ENCODE results near the gene RAB6B. TPM values are rescaled to one million over a fixed set of nuclear protein-coding genes. Genes with fewer than 3 reads are reported as not detected.

RAB6B gene
- total and polyA plus RNA-seq, 2 experiments from 2014 or later, result 2.6 to 3.0 TPM

DNA sequence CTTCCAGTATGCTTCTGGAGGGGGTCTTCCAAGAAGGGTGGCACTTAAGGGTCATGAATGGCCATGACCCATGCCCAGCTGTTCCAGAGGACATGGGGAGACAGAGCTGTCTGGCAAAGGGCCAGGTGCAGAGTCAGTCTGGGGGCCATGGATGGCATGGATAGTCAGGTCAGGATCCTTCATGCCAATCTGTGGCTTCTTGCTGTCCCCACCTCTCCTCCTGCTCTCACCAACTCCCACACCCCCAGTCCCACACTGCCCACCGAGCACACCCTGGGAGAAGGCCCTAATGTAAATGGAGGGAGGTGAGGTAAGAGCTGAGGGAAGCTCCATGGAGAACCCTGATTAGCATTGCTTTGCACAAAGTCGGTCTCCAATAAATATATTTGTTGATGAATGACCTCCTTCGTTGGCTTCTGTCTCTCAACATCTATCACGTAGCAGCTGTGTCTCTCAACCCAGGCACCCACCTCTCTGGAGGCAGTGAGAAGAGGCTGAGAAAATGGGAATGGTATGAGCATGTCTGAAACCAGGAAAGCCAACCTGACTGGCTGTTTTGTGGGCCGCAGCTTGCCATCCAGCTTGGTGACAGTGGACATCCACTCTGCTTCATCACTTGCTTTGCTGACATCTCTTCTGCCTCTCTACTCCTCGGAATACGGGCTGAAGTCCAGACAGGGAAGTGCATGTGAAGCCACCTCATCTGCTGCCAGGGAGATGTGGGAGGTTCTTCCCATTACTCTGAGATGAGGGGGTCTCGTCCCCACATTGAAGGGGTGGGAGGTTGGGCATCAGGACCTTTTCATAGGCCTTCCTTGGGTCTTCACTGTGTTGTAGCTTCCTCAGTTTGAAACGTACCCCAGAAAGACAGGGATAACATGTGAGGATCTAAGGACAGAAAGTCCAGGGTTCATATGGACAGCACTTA, 37.7 kb upstream of the RAB6B start:
- Histone ChIP-seq H3K9me3 (ENCODE audit: low read depth) (no peaks in the 10 kb centered on the region), H3K4me1 (ENCODE audit: low read depth) (no peaks in the 10 kb centered on the region), H3K27me3 (peaks cover 10% of the 10 kb centered on the region), H3K27ac (no peak overlapping the region), H3K4me3 (no peak overlapping the region), H3K36me3 (no peaks in the 10 kb centered on the region)
- no peak for TF ChIP-seq CTCF (IDR thresholded peaks at IDR 0.05; ENCODE audit: low read depth, low read length)
- no peak for DNase-seq (ENCODE audit: low read depth in 1 of 2, low spot score in 1 of 2)

DNA sequence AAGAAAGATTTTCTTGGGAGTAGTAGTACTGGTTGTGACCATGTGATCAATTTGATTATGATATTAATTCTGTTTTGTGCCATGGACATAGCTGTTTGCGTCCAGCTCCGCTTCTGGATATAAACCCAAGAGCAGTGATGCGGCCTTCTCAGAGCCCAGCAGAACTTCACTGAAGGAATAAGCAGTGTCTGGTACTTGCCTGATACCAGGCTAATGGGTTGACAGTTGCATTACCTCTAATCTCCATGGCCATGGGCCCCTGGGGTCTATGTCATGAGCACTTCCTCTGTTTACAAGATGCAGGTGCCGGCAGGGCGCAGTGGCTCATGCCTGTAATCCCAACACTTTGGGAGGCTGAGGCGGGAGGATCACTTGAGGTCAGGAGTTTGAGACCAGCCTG, 36.3 kb upstream of the RAB6B start:
- no peak overlapping the region for H3K27ac ChIP-seq
- no peak for TF ChIP-seq CTCF (IDR thresholded peaks at IDR 0.05; ENCODE audit: low read depth, low read length)
- H3K4me1 ChIP-seq (ENCODE audit: low read depth), result no peaks in the 10 kb centered on the region
- H3K27me3 ChIP-seq, result peaks cover 21% of the 10 kb centered on the region
- H3K4me3 ChIP-seq, result no peak overlapping the region
- no peaks in the 10 kb centered on the region for H3K36me3 ChIP-seq
- no peaks in the 10 kb centered on the region for H3K9me3 ChIP-seq (ENCODE audit: low read depth)
- no peak for DNase-seq (ENCODE audit: low read depth in 1 of 2, low spot score in 1 of 2)

DNA sequence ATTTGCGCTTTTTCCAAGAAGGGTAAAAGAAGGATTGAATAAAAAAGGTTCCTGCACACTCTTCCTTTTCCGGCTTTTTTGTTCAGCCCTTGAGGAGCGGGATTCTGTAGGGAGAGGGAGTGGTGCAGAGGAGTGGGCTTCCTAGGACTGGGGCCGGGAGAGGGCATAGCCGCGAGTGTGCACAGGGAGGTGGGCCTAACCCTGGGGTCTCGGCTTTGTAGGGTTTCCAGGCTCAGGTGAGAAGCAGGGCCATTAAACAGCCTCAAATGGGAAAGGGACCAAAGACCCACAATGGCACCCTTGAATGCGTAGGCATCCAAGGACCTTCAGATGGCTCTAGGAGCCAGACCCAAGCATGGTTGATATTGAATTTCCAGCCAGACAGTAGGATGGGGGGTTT, 35.4 kb upstream of the RAB6B start:
- H3K4me1 ChIP-seq (ENCODE audit: low read depth), result no peaks in the 10 kb centered on the region
- TF ChIP-seq CTCF (IDR thresholded peaks at IDR 0.05; ENCODE audit: low read depth, low read length), result no peak
- H3K4me3 ChIP-seq, result no peak overlapping the region
- no peaks in the 10 kb centered on the region for H3K36me3 ChIP-seq
- H3K9me3 ChIP-seq (ENCODE audit: low read depth), result no peaks in the 10 kb centered on the region
- peaks cover 24% of the 10 kb centered on the region for H3K27me3 ChIP-seq
- no peak overlapping the region for H3K27ac ChIP-seq
- DNase-seq (ENCODE audit: low read depth in 1 of 2, low spot score in 1 of 2), result no peak

GRCh38 chr3:133930341-133930933, 34.8 kb upstream of the RAB6B start:
- TF ChIP-seq CTCF (IDR thresholded peaks at IDR 0.05; ENCODE audit: low read depth, low read length), result peak; percentile 76
- DNase-seq (ENCODE audit: low read depth in 1 of 2, low spot score in 1 of 2), result peak; percentile 75 to 89

DNA sequence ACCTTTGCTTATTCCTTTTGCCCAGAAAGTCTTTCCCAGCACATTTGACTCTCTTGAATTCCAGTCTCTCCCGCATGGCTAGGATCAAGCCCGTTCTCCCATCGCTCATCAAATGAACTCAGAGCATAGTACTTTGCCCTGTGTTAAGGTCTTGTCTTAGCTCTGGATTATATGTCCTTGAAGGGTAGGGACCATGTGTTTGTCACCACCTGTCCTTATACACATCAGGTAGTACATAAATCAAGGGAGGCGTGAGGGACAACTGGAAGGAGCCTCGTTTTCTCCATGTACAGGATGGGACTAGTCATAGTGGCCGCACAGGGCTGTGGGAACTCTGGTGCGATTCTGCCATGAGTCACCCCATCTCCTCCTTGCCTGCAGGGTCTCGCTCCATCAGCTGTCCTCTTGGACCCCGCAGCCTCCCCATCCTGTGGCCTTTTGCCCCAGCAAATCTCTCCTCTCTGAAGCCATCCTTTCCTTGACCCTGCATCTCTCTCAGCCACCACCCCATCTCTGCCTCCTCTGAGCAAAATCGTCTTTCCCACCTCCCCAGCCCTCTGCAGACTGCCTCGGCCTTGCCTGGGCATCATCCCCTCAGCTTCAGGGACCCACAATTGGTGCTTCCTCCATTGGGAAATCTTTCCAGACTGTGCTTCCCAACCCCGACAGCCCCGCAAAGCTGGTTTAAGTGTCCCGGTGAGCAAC, 33.4 kb upstream of the RAB6B start:
- H3K4me3 ChIP-seq, result no peak overlapping the region
- H3K4me1 ChIP-seq (ENCODE audit: low read depth), result no peaks in the 10 kb centered on the region
- H3K27ac ChIP-seq, result no peak overlapping the region
- H3K9me3 ChIP-seq (ENCODE audit: low read depth), result no peaks in the 10 kb centered on the region
- no peak for DNase-seq (ENCODE audit: low read depth in 1 of 2, low spot score in 1 of 2)
- H3K36me3 ChIP-seq, result no peaks in the 10 kb centered on the region
- TF ChIP-seq CTCF (IDR thresholded peaks at IDR 0.05; ENCODE audit: low read depth, low read length), result no peak
- peaks cover 24% of the 10 kb centered on the region for H3K27me3 ChIP-seq

More at GRCh38 chr3:133930341-133930933, 34.8 kb upstream of the RAB6B start:
- H3K9me3 ChIP-seq (ENCODE audit: low read depth), result no peaks in the 10 kb centered on the region
- no peaks in the 10 kb centered on the region for H3K36me3 ChIP-seq
- H3K27ac ChIP-seq, result no peak overlapping the region
- peaks cover 24% of the 10 kb centered on the region for H3K27me3 ChIP-seq
- H3K4me1 ChIP-seq (ENCODE audit: low read depth), result no peaks in the 10 kb centered on the region
- no peak overlapping the region for H3K4me3 ChIP-seq

Measured in cardiac muscle cell (in vitro differentiated cells and primary cell).